Measurements from ENCODE around the gene CCT8L2.
"Not testable (repeated sequence)": the region's sequence is repeated elsewhere in the genome, so short reads cannot be mapped to it uniquely, and the experiment has no call there.

CCT8L2 gene

GRCh38 chr22:16557511-16557910, 35.1 kb downstream of the CCT8L2 start:
- DNase-seq, result not testable (repeated sequence)

GRCh38 chr22:16555077-16555994, 37.3 kb downstream of the CCT8L2 start:
- DNase-seq, result not testable (repeated sequence)

- peak; percentile 43 for DNase-seq
Measured at GRCh38 chr22:16543310-16543709, 49.3 kb downstream of the CCT8L2 start.

All from RPMI8226 (cell line).